ENCODE measurements around the gene PRKN.
"Not testable (repeated sequence)": the region's sequence is repeated elsewhere in the genome, so short reads cannot be mapped to it uniquely, and the experiment has no call there.

PRKN gene

GRCh38 chr6:161828355-161828754 is 899.2 kb downstream of the PRKN start:
- DNase-seq = no peak

DNA sequence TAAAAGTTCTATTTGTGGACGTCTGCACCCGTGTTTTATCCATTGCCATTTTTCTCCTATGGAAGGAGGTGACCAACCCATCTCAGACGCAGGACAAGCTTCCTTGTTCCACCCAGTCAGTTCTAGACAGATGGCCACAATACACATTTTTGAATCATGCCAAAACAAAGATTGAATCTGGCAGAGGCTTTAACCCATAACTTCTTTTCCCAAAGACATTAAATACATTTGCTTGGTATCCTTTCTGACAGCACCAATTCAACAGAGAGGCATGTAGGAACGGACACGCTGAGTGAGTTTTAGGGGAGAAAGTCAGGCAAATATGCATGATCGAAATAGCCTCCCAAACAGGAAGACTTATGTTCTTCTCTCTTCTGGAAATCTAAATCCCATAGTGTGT is 901.1 kb downstream of the PRKN start:
- DNase-seq = no peak

DNA sequence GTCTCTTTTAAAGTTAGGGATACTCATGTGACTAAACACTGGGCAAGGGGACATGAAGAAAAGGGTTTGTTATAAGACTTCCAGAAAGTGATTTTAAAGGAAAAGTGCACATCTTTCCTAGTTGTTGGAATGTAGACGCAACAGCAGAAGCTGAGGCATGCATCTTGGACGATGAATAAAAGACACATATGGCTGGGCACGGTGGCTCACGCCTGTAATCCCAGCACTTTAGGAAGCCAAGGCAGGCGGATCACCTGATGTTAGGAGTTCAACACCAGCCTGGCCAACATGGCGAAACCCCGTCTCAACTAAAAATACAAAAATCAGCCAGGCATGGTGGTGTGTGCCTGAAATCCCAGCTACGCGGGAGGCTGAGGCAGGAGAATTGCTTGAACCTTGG is 905.4 kb downstream of the PRKN start:
- not testable (repeated sequence) for DNase-seq

DNA sequence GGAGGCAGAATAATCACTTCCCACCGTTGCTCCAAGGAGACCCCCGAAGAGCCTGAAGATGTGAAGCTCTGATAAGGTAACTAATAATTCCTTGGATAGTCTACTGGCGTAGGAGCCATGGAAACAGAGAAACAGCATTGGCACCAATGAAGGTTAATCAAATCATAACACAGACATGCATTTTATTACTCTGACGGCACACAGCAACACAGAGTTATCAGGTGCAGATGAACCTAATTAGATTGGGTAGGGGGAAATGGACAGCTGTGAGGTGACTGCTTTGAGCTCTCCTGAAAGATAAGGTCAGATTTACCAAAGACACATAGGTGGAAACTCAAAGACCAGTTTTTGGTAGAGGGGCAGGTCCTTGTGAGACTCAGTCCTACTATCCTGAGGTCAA is 909.7 kb downstream of the PRKN start:
- DNase-seq = no peak

GRCh38 chr6:161815965-161816364 is 911.6 kb downstream of the PRKN start:
- no peak for DNase-seq

DNA sequence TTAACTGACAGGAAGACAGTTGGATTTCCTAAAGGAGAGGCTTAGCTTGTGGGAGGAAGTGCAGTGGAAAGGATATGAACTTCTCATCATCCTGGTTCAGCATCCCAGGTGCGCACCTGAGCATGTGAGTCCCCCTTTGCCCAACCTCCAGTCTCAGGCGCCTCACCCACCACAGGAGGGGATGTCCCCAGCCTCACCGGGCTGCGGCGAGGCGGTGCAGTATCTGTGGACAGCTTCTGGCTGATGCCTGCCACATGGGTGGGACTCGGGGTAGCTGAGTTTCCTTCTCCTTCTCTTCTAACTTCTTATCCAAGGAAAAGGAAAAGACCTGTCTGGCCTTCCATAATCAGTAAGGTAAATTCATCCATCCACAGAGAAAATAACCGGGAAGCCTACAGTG is 914.4 kb downstream of the PRKN start:
- no peak for DNase-seq

- no peak for DNase-seq
Measured at GRCh38 chr6:161809971-161810370, 917.6 kb downstream of the PRKN start.

GRCh38 chr6:161804838-161805237 is 922.7 kb downstream of the PRKN start:
- DNase-seq = no peak

DNA sequence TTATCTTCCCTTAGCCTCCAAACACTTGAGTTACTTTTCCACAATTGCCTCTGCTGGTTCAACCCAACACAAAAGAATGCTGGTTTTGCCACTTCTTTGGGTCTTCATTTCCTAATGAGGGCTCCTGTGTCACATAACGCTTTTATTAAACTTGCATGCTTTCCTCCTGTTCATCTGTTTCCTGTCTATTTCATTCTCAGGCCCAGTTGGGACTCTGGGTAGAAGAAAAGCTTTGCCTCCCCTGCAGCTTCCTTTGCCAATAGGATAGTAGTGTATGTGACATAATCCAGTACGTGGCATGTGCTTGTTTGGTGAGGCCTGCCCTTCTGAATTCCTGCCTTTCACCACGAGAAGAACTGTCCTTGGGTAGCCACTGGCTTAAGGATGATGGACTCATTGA is 924.4 kb downstream of the PRKN start:
- no peak for DNase-seq

DNA sequence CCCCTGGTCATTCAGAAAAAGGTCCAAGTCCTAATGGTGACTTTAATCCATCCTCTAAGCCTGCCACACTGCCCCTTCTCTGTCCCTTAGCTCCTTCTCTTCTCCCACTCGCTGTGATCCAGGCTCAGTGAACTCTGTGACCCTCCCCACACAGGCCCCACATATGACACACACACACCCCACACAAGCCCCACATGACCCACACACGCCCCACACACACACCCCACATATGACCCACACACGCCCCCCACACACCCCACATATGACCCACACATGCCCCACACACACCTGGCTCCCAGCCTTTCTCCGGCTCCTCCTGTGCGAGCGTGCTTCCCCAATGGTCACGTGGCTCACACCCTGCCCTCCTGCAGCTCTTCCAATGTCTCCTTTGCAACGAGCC is 925.3 kb downstream of the PRKN start:
- no peak for DNase-seq

GRCh38 chr6:161798844-161799394 is 928.6 kb downstream of the PRKN start:
- no peak for DNase-seq

DNA sequence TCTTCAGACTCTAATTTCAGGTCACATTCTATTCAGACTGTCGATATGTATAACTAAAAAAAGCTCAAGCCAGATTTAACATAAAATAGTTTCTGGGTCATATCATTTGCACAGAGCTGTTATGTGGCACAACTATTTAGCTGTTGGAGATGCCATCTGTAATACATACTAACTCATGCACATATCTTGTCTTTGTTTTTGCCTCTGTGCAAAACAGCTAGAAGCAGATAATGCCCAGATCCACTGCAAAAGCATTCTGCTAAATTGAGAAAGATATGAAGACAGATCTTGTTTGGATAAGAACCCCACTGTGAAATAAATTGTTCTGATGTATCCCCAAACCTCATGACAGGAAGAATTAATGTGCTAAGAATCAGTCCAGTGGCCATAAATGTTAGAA is 930.9 kb downstream of the PRKN start:
- DNase-seq = no peak

DNA sequence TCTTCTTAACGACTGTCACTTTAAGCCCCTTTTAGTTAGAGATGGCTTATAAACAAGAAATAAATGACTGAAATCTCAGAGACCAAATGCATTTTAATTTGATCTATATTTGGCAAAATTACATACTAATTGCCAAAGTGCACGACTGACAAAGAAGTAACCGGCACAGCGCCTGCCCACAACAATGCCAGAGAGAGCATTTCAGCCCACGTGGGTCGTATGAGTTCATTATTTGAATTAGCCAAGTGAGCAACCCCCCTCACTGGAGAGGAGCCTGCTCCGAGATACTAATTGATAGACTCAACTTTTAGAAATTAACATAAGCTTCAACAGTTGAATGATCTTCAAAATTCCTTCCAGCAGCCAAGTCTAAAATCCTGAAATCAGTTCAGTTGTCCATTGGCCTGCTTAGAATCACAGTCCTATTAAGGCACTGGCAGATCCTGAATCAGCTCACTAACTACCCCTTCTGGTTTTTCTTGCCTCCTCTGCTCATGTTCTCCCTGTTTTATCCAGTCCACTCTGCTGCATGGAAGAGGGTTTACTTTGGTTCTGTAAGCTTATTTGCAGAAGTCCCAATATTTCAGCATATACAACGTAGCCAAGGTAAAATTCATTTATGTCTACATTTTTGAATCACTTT is 934.6 kb downstream of the PRKN start:
- no peak for DNase-seq

- no peak for DNase-seq
Measured at GRCh38 chr6:161788531-161788930, 939.0 kb downstream of the PRKN start.

DNA sequence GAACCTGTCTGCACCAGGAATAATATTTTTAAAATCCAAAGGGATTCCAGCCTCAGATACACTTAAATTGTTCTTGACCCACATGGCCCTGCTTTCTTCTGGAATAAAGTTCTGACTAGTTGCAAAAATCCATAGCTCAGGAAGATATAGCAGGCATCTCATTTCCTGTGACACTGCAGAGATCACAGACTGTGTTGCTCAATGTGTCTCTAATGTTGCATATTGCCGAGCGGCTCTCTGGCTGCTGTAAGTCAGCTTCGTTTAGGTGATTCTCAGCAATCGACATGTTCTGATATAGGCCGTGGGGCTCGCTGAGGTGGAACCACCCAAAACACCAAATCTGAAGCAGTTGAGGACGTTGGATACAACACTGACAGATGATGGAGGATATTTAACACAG is 955.4 kb downstream of the PRKN start:
- no peak for DNase-seq

DNA sequence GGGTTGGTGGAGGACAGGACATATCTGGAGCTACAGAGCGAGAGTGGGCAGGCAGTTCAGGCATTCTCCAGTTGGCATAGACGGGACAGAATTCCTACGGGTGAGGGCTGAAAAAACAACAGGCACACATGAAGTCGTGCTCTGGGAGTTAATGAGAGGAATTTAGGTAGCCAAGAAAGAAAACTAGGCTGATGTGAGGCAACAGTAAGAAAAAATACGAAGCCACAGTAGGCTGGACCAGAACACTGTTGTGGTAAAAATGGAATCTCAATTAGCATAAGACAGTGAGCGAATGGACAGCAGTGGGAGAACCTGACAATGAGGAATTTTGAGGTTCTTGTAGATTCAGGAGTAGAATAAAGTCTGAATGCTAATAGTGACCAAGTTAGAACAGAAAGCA is 965.6 kb downstream of the PRKN start:
- no peak for DNase-seq

GRCh38 chr6:161755080-161755479 is 972.5 kb downstream of the PRKN start:
- no peak for DNase-seq

DNA sequence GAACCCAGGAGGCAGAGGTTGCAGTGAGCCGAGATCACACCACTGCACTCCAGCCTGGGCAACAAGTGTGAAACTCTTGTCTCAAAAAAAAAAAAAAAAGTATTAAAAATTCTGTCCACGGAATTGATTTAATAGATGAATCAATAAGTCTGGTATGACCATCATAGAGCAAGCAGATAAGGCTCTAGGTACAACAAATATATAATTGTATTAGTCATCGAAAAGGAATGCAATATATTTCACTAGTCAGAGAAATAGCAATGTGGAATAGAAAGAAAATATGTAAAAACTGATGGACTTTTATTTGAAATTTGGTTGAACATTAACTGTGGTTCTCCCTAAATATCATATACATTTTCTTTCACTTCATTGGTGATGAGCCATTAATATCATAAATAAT is 976.9 kb downstream of the PRKN start:
- no peak for DNase-seq

- no peak for DNase-seq
Measured at GRCh38 chr6:161749576-161749975, 978.0 kb downstream of the PRKN start.

DNA sequence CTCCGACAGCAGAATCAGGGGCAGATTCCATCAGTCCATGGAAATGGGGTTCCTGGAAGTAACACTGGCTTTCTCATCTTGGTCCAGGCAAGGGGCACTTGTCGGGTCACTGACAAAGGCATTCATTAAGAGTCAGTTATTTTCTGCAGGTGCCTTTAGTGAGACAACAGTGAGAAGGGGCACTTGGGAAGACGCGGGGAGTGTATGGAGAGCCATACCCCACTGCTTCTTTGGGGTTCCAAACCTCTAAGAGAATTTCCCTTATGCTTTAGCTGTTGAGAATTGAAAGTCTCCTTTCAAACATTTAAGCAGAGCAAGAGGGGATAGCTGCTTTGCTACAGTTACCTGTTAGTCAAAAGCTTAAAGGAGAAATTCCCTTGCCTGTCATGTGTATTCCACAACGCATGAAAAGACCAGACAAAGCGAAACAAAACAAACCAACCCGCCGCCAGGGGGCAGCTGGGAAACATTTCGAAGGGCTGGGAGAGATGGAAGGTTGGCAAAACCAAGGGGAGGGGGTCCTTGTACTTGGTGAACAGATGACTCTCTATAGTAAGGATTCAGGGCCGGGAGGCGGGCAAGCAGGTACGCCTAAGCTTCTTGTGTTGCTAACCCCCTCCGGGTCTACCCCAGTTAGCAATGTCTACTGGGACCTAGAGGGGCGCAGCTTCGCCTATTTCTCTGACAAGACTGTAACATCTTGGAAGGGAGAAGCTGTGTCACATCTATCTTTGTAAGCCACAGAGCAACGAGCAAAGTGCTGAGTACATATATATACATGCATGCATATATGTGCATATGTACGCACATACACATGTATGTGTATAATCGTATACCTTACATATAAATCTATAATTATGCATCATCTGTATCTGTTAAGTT is 978.8 kb downstream of the PRKN start:
- no peak for DNase-seq

DNA sequence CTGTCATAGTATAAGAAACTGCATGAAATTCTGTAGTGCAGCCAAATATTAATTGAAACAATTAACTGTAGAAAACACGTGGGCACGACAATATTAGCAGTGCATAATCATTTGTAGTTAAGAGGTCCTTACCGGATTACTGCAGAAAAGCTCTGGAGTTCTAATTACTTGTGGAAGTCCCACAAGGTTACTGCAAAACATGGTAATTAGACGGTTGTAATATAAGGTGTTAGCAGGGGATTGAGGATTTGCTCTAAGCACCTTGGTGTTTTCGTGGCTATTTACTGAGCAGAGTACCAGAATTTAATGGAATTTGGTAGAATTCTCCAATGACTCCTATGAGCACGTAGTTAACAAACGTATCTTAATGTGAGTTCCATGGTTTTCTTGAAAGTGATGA is 980.1 kb downstream of the PRKN start:
- DNase-seq = no peak

DNA sequence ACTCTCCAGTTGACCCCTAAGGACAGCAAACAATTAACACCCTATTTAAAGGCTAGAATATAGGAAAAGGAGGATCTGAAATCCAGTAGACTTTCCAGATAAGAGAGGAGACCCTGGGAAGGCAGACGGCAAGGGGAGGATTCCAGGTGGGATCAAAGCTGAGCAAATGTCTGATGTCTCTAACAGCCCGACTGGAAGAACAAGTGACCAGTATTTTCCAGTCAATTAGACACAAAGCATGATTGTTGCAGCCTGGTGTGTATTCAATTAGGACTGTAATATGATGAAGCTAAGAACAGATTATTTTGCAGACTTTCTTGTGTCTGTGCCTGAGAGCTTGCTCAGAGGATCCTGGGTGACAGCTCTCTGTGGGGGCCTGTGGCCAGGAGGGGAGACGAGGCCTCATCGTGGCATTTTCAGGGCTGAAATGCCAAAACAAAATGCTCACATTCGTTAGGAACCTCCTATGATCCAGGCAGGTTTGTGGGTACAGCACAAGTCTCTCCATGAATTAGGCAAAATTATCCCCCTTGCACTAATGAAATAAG is 981.9 kb downstream of the PRKN start:
- no peak for DNase-seq

GRCh38 chr6:161745128-161745527 is 982.4 kb downstream of the PRKN start:
- DNase-seq = no peak

All from CD4-positive, alpha-beta T cell treated with Interleukin-4 for 4 hours (primary cell).